ENCODE data around the gene TCOF1. TPM values are rescaled to one million over a fixed set of nuclear protein-coding genes. Genes with fewer than 3 reads are reported as not detected.

The TCOF1 gene
- total RNA-seq, 2 donors from 2014 or later, result 28.9 to 58.3 TPM

DNA sequence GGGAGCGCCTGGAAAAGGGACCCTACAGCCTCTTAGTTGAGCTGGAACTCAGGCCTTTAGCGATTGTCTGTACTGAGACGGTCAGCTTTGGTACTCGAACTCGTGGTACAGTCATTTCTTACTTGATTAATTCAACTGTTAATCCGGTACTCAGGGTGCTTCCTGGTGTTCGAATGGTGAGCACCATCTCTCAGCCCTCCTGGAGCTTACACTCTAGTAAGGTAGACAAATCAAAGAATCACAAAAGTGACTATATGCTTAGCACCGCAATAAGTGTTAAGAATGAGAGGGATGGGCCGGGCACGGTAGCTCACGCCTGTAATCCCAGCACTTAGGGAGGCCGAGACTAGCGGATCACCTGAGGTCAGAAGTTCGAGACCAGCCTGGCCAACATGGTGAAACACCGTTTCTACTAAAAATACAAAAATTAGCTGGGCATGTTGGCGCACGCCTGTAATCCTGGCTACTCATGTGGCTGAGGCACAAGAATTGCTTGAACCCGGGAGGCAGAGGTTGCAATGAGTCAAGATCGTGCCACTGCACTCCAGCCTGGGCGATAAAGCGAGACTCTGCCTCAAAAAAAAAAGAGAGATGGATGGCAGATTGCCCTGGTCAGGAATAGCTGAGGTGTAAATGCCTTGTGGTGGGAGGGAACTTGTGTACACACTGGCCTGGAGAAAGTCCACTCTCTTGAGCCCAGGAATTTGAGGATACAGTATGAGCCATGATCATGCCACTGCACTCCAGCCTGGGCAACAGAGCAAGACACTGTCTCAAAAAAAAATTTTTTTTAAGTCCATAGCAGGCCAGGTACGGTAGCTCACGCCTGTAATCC lies 981 bp downstream of the TCOF1 start:
- no peak for DNase-seq (ENCODE audit: low spot score)
- intact Hi-C loops (cut with DNase I), result no loop called here
- Histone ChIP-seq H3K27me3 (replicated peaks; ENCODE audit: insufficient read depth) (no peaks in the 10 kb centered on the region), H3K36me3 (no peaks in the 10 kb centered on the region), H3K4me1 (replicated peaks) (no peaks in the 10 kb centered on the region), H3K27ac (peak overlapping the region in 1 of 2 donors; percentile 53), H3K4me3 (peak overlapping the region; percentile 80 to 86), H3K9me3 (no peaks in the 10 kb centered on the region)
- no peak for TF ChIP-seq POLR2A (IDR thresholded peaks at IDR 0.05)
- TF ChIP-seq, protein P1, sequence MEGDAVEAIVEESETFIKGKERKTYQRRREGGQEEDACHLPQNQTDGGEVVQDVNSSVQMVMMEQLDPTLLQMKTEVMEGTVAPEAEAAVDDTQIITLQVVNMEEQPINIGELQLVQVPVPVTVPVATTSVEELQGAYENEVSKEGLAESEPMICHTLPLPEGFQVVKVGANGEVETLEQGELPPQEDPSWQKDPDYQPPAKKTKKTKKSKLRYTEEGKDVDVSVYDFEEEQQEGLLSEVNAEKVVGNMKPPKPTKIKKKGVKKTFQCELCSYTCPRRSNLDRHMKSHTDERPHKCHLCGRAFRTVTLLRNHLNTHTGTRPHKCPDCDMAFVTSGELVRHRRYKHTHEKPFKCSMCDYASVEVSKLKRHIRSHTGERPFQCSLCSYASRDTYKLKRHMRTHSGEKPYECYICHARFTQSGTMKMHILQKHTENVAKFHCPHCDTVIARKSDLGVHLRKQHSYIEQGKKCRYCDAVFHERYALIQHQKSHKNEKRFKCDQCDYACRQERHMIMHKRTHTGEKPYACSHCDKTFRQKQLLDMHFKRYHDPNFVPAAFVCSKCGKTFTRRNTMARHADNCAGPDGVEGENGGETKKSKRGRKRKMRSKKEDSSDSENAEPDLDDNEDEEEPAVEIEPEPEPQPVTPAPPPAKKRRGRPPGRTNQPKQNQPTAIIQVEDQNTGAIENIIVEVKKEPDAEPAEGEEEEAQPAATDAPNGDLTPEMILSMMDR (IDR thresholded peaks at IDR 0.05), result no peak
- TF ChIP-seq POLR2AphosphoS5 (IDR thresholded peaks at IDR 0.05), result no peak
- 49% methylated on average over 23 of the region's 23 CpGs for WGBS

DNA sequence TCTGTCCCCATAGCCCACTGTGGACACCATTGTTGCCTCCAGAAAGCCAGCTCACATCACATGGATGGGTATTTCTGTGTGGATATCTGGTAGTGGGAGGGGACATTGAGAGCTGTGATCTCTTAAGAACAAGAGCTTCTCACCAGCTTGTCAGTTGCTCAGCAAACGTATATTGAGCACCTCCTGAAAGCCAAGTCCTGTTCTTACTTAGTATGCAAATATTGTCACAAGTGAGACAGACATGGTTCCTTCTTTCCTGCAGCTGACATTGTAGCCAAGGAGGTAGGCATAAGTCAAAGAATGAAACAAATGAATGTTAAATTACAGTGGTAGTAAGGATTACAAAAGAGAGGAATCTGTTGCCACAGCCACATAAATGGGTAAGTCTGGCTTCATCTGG lies 3.8 kb downstream of the TCOF1 start:
- TF ChIP-seq, protein P1 (IDR thresholded peaks at IDR 0.05), result no peak
- no peak for TF ChIP-seq POLR2AphosphoS5 (IDR thresholded peaks at IDR 0.05)
- TF ChIP-seq POLR2A (IDR thresholded peaks at IDR 0.05), result no peak
- Histone ChIP-seq H3K9me3 (no peaks in the 10 kb centered on the region), H3K27me3 (replicated peaks; ENCODE audit: insufficient read depth) (no peaks in the 10 kb centered on the region), H3K27ac (no peak overlapping the region), H3K36me3 (no peaks in the 10 kb centered on the region), H3K4me1 (replicated peaks) (no peaks in the 10 kb centered on the region), H3K4me3 (no peak overlapping the region)
- no peak for DNase-seq (ENCODE audit: low spot score)
- intact Hi-C loops (cut with DNase I), result no loop called here
- WGBS, result 56% methylated on average over 1 of the region's 1 CpG

DNA sequence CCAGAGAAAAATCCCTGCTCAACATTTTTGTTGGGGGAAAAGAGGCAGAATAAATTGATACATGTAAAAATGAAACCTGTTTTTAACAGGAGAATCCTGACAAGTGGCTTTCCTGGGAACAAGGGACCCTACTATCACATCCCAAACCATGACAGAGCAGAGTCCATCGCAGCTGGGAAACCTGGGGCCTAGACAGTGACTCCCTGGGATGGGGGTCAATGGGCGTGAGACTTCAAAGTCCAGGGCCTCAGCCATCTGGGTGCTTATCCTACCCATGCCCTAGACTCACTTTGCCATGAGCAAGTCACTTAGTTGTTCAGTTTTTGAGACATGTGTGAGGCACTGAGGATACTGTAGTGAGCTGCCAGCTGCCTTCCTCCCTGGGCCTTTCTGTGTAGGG lies 5.7 kb downstream of the TCOF1 start:
- TF ChIP-seq, protein P1 (IDR thresholded peaks at IDR 0.05), result no peak
- no peak for TF ChIP-seq POLR2A (IDR thresholded peaks at IDR 0.05)
- no peak for TF ChIP-seq POLR2AphosphoS5 (IDR thresholded peaks at IDR 0.05)
- Histone ChIP-seq H3K9me3 (no peaks in the 10 kb centered on the region), H3K27ac (no peak overlapping the region), H3K4me1 (replicated peaks) (no peaks in the 10 kb centered on the region), H3K4me3 (no peak overlapping the region), H3K36me3 (peaks cover 0 to 1% of the 10 kb centered on the region in 2 donors), H3K27me3 (replicated peaks; ENCODE audit: insufficient read depth) (no peaks in the 10 kb centered on the region)
- WGBS, result 100% methylated on average over 2 of the region's 2 CpGs
- no peak for DNase-seq (ENCODE audit: low spot score)
- intact Hi-C loops (cut with DNase I), result no loop called here

DNA sequence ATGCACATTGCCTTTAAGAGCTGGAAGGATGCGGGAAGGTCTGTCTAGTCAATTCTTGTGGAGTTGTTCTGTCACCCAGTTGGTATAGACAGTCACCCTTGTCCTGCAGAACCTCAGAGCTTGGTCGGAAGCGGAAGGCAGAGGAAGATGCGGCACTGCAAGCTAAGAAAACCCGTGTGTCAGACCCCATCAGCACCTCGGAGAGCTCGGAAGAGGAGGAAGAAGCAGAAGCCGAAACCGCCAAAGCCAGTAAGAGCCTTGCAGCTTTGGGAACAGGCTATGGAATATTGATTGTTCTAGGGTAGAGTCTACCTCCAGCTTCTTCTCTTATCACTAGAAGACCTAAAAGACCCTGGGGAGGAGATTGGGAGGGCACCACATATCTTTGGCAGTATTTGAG lies 6.5 kb downstream of the TCOF1 start:
- intact Hi-C loops (cut with DNase I), result no loop called here
- WGBS, result 90% methylated on average over 9 of the region's 9 CpGs
- no peak for DNase-seq (ENCODE audit: low spot score)

More for the DNA sequence above, 6.5 kb downstream of the TCOF1 start:
- H3K4me3 ChIP-seq, result no peak overlapping the region
- TF ChIP-seq, protein P1 (IDR thresholded peaks at IDR 0.05), result no peak
- TF ChIP-seq POLR2A (IDR thresholded peaks at IDR 0.05) (no peak), POLR2AphosphoS5 (IDR thresholded peaks at IDR 0.05) (no peak)
- no peaks in the 10 kb centered on the region for H3K27me3 ChIP-seq (replicated peaks; ENCODE audit: insufficient read depth)
- H3K9me3 ChIP-seq, result no peaks in the 10 kb centered on the region
- H3K4me1 ChIP-seq (replicated peaks), result no peaks in the 10 kb centered on the region
- no peak overlapping the region for H3K27ac ChIP-seq
- H3K36me3 ChIP-seq, result peaks cover 0 to 9% of the 10 kb centered on the region in 2 donors

All from prostate gland (tissue), 2 donors.